Fibroblast of pulmonary artery (primary cell): ENCODE results near the gene DUSP10.

Experiments
- DNase-seq: peaks from one replicate; pipeline ENCODE4 v3.0.0-alpha.2; 2010; ENCODE audit warnings: low read depth
- H3K4me3 ChIP-seq: replicated peaks from 2 replicates; pipeline ENCODE4 v1.5.1; 2011; ENCODE audit warnings: low read depth, mild to moderate bottlenecking, control low read depth, low read length, moderate library complexity
- CTCF ChIP-seq: IDR thresholded peaks from 2 replicates; pipeline ENCODE4 v1.5.1; 2011; ENCODE audit warnings: mild to moderate bottlenecking, control low read depth, low read length, inconsistent platforms; ENCODE audit errors: missing control alignments

DUSP10 gene

DNA sequence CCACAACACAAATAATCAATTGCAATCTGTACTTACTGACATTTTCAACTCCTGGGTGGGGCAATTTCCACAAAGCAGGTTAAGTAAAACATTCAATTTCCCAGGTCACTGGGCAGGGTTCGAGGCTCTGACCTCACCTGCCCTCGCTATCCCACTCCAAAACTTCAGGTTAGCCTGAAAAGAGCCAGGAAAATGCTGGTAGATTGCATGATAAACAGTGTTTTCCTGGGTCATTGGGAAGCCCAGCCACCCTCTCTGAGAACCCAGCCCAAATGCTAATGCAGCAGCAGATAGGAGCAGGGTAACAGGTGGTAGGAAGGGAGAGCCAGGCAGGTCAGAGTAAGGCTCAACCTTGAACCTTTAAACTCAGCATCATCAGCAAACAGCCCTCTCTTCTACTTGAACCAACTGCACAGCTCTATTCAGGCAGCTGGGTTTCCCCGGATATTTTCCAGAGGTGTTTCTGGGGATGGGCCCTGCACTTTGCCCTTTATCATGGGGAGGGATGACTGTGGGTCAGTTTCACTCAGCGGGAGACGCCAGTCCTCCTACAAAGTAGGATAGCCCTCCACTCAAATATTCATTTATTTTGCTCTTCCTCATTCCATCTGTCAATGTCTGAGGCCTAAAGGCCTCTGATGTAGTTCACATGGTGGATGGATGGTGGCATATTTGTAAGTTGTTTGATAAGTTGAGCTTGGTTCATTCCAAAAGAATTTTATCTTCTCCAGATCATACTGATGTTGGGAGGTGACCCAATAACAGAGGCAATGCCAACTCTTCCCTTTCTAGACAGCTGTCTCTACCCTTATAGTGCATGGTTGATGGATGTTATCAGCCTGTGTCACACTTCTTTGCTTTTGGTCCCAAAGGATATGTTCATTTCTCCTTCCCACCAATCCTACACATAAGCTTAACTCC, 65.7 kb downstream of the DUSP10 start:
- TF ChIP-seq CTCF, result no peak
- H3K4me3 ChIP-seq, result no peak overlapping the region
- no peak for DNase-seq

DNA sequence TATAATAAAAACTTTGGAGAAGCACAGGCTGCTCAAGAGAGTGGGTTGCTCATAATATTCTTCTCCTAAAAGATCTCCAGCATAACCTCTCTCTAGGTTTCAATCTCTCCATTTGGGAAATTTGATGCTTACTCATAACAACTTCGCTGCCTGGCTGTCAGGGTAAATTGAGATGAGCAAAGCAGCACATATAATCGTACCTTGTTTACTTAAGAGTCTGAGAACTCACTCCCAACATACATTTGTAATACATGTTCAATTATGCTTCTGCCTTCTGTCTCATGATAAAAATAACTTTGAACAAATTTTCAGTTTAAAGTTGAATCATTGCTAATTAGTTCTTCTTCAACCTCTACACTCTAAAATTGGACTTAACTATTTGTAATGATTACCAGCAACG, 68.9 kb downstream of the DUSP10 start:
- TF ChIP-seq CTCF, result no peak

DNA sequence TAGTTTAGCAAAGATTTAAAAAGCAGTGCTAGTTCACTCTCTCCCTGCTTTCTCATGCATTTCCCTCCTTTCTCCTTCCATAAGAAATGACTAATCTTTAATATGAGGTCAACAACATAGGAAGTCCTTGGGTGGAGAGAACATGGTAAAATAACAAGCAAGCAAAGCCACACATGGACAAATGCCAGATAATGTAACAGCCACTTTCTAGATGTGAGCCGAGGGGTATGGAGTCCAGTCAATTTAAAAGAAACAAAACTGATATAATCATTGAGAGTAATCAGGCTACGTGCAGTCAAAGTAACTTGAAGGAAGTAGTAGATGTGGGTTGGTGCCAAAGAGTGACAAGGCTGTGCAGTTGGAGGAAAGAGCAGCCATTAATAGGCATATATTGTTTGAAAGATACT, 69.6 kb downstream of the DUSP10 start:
- peak; percentile 76 for DNase-seq
- no peak overlapping the region for H3K4me3 ChIP-seq
- TF ChIP-seq CTCF, result no peak

More for the DNA sequence above, 68.9 kb downstream of the DUSP10 start:
- H3K4me3 ChIP-seq, result no peak overlapping the region
- no peak for DNase-seq

- TF ChIP-seq CTCF, result no peak
- H3K4me3 ChIP-seq, result no peak overlapping the region
- peak; percentile 42 for DNase-seq
Measured at GRCh38 chr1:221670081-221670480, 71.8 kb downstream of the DUSP10 start.

GRCh38 chr1:221669441-221669840, 72.4 kb downstream of the DUSP10 start:
- no peak for TF ChIP-seq CTCF
- H3K4me3 ChIP-seq, result no peak overlapping the region
- DNase-seq, result no peak

GRCh38 chr1:221667504-221667903, 74.4 kb downstream of the DUSP10 start:
- DNase-seq, result peak; percentile 86
- no peak overlapping the region for H3K4me3 ChIP-seq
- TF ChIP-seq CTCF, result no peak

GRCh38 chr1:221664253-221664652, 77.6 kb downstream of the DUSP10 start:
- H3K4me3 ChIP-seq, result no peak overlapping the region
- no peak for TF ChIP-seq CTCF
- no peak for DNase-seq
